ENCODE measurements around the gene PHF20.
"Not testable (repeated sequence)": the region's sequence is repeated elsewhere in the genome, so short reads cannot be mapped to it uniquely, and the experiment has no call there.

PHF20 gene

DNA sequence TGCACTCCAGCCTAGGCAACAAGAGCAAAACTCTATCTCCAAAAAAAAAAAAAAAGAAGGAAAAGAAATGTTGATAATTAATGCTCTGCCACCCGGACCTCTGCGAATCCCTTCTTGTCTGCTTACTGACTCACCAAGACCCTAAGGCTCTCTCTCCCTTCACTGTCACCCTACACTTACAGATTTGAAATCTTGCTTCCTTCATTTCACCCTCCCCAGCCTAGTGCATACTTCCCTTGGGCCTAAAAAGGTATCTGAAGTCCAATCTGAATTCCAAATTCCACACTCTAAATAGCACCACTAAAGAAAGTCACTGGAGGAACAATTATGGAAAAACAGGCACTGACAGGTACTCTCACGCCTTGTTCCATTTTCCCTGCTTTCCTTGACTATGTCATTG, 9.4 kb upstream of the PHF20 start:
- no peak for DNase-seq
- Histone ChIP-seq H3K4me3 (no peak overlapping the region), H3K27ac (no peak overlapping the region), H3K9me3 (no peaks in the 10 kb centered on the region), H3K27me3 (no peaks in the 10 kb centered on the region), H3K36me3 (no peaks in the 10 kb centered on the region), H3K4me1 (peaks cover 0 to 1% (median 0%) of the 10 kb centered on the region in 4 donors)
- TF ChIP-seq CTCF (IDR thresholded peaks at IDR 0.05) = no peak
- intact Hi-C loops (cut with DNase I; ENCODE audit: low total_unique reads) = loop anchor here (5.0 kb wide), 1 partner anchor 1165 kb away; no protein-coding TSS in a partner anchor

GRCh38 chr20:35764936-35765335, 6.9 kb upstream of the PHF20 start:
- not testable (repeated sequence) for H3K36me3 ChIP-seq, H3K4me3 ChIP-seq, H3K9me3 ChIP-seq, DNase-seq, H3K27ac ChIP-seq, H3K27me3 ChIP-seq
- intact Hi-C loops (cut with DNase I; ENCODE audit: low total_unique reads) = loop anchor here (5.0 kb wide), 1 partner anchor 1162 kb away; no protein-coding TSS in a partner anchor
- H3K4me1 ChIP-seq = peaks cover 0 to 24% (median 17%) of the 10 kb centered on the region in 4 donors

DNA sequence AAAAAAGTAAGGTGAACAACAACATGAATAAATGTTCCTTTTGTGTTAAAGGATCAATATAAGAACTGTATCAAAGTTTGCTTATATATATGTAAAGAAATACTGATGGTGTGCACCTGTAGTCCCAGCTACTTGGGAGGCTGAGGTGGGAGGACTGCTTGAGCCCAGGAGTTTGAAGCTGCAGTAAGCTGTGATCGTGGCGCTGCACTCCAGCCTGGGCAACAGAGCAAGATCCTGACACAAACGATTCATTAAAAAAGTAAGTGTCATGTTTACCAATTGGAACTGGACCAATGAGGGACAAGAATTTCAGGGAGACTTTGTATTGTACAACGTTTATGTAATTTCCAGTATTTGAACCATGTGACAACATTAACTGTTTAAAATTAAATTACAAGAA, 5.0 kb upstream of the PHF20 start:
- Histone ChIP-seq H3K36me3 (no peaks in the 10 kb centered on the region), H3K9me3 (no peaks in the 10 kb centered on the region), H3K4me1 (peaks cover 0 to 33% (median 20%) of the 10 kb centered on the region in 4 donors), H3K27ac (no peak overlapping the region), H3K27me3 (no peaks in the 10 kb centered on the region), H3K4me3 (no peak overlapping the region)
- intact Hi-C loops (cut with DNase I; ENCODE audit: low total_unique reads) = no loop called here
- TF ChIP-seq CTCF (IDR thresholded peaks at IDR 0.05) = no peak
- no peak for DNase-seq

GRCh38 chr20:35767683-35768481, 3.9 kb upstream of the PHF20 start:
- H3K9me3 ChIP-seq = no peaks in the 10 kb centered on the region
- DNase-seq = peak; percentile 62 to 75
- intact Hi-C loops (cut with DNase I; ENCODE audit: low total_unique reads) = no loop called here
- no peaks in the 10 kb centered on the region for H3K36me3 ChIP-seq
- no peak for TF ChIP-seq CTCF (IDR thresholded peaks at IDR 0.05)
- H3K4me3 ChIP-seq = no peak overlapping the region
- peak overlapping the region; percentile 44 to 93 for H3K27ac ChIP-seq
- no peaks in the 10 kb centered on the region for H3K27me3 ChIP-seq
- H3K4me1 ChIP-seq = peaks cover 0 to 38% (median 24%) of the 10 kb centered on the region in 4 donors

DNA sequence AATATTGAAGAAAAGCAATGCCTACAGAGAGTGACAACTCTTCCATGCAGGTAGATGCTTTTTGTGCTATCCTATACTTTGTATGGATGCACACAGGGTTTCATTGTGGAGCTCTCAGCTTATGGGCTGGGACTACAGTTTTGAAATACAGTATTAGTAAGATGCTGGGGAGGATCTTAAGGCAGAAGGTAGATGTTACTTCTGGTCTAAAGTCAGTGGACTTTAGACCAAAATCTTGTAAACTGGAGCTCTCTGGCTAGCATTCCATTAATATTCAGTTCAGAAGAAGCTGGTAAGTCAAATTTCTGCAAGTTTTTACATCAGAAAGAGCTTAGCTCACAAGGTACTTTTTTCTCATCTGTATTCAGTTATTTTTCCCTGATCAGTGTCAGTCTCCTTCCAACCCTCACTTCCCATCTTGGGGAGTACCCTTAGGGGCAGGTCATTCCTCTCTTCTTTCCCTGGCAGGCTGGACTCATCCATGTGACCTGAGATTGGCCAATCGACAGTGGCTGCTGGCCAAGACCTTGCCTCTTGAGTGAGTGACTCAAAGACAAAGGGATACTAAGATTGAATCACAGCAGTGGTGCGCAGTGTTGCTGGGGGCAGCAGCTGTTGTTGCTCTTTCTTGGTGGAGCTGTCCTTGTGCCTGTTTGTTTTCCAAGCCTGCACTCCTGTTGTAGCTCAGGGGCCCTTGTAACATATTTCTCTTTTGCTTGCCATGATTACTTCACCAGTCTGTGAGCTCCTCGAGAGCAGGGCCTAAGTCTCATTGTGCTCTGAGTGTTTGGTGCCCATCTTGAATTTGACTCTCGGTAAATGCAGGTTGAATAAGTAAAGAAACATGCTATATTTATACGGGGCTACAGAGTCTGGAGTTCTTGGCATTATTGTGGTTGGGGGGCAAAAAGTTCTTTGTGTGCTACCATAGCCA, 2.8 kb upstream of the PHF20 start:
- no peak overlapping the region for H3K4me3 ChIP-seq
- no peak for TF ChIP-seq CTCF (IDR thresholded peaks at IDR 0.05)
- H3K36me3 ChIP-seq = no peaks in the 10 kb centered on the region
- H3K9me3 ChIP-seq = no peaks in the 10 kb centered on the region
- intact Hi-C loops (cut with DNase I; ENCODE audit: low total_unique reads) = no loop called here
- peaks cover 0 to 46% (median 34%) of the 10 kb centered on the region in 4 donors for H3K4me1 ChIP-seq
- H3K27ac ChIP-seq = peak overlapping the region; percentile 44 to 93
- H3K27me3 ChIP-seq = no peaks in the 10 kb centered on the region
- DNase-seq = peak; percentile 98 to 99
